Vagina (tissue), 2 donors: Measurements from ENCODE around the gene STXBP1. TPM values are rescaled to one million over a fixed set of nuclear protein-coding genes. Genes with fewer than 3 reads are reported as not detected.

ENCODE experiments used
- DNase-seq, 2 donors: peaks; one replicate each; pipeline ENCODE4 v3.0.0-alpha.2; 2017; ENCODE audit errors: extremely low spot score in 2 of 2
- H3K27ac ChIP-seq: fragments of 200-600 bp; sonication (generic); one replicate; pipeline ENCODE4 v1.5.1; 2019
- H3K27me3 ChIP-seq: fragments of 200-600 bp; sonication (generic); one replicate; pipeline ENCODE4 v1.5.1; 2019
- H3K36me3 ChIP-seq, 2 donors: fragments of 200-600 bp; sonication (generic); one replicate each; pipeline ENCODE4 v1.5.1; 2017 to 2019
- H3K4me1 ChIP-seq: fragments of 200-600 bp; sonication (generic); one replicate; pipeline ENCODE4 v1.5.1; 2019
- H3K4me3 ChIP-seq, 2 donors: fragments of 200-600 bp; sonication (generic); 1 replicate in 1 of 2; 2 replicates in 1 of 2; pipeline ENCODE4 v1.5.1; 2016 to 2019
- H3K9me3 ChIP-seq: fragments of 200-600 bp; sonication (generic); one replicate; pipeline ENCODE4 v1.5.1; 2019
- POLR2A ChIP-seq, 2 donors: fragments of 450-650 bp; IDR thresholded peaks; one replicate each; pipeline ENCODE4 v1.6.1; 2017; ENCODE audit warnings: antibody characterized with exemption in 2 of 2, mild to moderate bottlenecking in 2 of 2, moderate library complexity in 2 of 2
- POLR2AphosphoS5 ChIP-seq, 2 donors: sonication (generic); formaldehyde crosslinking; IDR thresholded peaks; one replicate each; pipeline ENCODE4 v1.9.0; 2017; ENCODE audit warnings: antibody characterized with exemption in 2 of 2, mild to moderate bottlenecking in 2 of 2, low read depth in 1 of 2; ENCODE audit not compliant: insufficient read depth in 1 of 2
- intact Hi-C: fragments of 100-400 bp; cut with DNase I; formaldehyde crosslinking; loops from one replicate; pipeline ENCODE4 v1.15.1; 2023
- total RNA-seq: library from RNA; depleted of rRNA; stranded (reverse); fragments of >200 nt; gene quantifications from one replicate; pipeline ENCODE4 v1.2.3, GENCODE V29; 2016
- TF ChIP-seq, protein P1 (sequence below), 3 experiments: fragments of 450-650 bp in 2 of 3; fragments of 200-600 bp in 1 of 3; sonication (generic) in 1 of 3; IDR thresholded peaks; one replicate each; pipeline ENCODE4 v1.5.1; 2017 to 2019; ENCODE audit warnings: antibody characterized with exemption in 3 of 3, mild to moderate bottlenecking in 2 of 3, moderate library complexity in 2 of 3

Gene STXBP1
- total RNA-seq, 1 donor from 2014 or later = 56.2 TPM

DNA sequence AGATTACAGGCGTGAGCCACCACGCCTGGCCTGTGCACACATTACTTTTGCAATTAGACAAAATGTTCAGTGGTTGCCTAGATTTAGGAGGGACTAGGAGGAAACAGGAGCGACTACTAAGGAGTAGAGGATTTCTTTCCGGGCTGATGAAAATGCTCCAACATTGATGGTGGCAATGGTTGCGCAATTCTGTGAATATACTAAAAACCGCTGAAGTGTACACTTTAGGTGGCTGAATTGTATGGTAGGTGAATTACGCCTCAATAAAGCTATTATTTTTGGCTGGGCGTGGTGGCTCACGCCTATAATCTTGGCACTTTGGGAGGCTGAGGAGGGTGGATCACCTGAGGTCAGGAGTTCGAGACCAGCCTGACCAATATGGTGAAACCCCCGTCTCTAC, 46.8 kb upstream of the STXBP1 start:
- H3K36me3 ChIP-seq = peaks cover 0 to 23% of the 10 kb centered on the region in 2 donors
- no peaks in the 10 kb centered on the region for H3K27me3 ChIP-seq
- no peak for DNase-seq
- intact Hi-C loops = no loop called here
- H3K4me3 ChIP-seq = no peak overlapping the region
- peak overlapping the region; percentile 97 for H3K27ac ChIP-seq
- TF ChIP-seq POLR2AphosphoS5 (IDR thresholded peaks at IDR 0.05; ENCODE audit: insufficient read depth in 1 of 2, low read depth in 1 of 2) (no peak), POLR2A (IDR thresholded peaks at IDR 0.05) (no peak)
- TF ChIP-seq, protein P1, sequence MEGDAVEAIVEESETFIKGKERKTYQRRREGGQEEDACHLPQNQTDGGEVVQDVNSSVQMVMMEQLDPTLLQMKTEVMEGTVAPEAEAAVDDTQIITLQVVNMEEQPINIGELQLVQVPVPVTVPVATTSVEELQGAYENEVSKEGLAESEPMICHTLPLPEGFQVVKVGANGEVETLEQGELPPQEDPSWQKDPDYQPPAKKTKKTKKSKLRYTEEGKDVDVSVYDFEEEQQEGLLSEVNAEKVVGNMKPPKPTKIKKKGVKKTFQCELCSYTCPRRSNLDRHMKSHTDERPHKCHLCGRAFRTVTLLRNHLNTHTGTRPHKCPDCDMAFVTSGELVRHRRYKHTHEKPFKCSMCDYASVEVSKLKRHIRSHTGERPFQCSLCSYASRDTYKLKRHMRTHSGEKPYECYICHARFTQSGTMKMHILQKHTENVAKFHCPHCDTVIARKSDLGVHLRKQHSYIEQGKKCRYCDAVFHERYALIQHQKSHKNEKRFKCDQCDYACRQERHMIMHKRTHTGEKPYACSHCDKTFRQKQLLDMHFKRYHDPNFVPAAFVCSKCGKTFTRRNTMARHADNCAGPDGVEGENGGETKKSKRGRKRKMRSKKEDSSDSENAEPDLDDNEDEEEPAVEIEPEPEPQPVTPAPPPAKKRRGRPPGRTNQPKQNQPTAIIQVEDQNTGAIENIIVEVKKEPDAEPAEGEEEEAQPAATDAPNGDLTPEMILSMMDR (IDR thresholded peaks at IDR 0.05) = no peak
- H3K9me3 ChIP-seq = no peaks in the 10 kb centered on the region
- peaks cover 87% of the 10 kb centered on the region for H3K4me1 ChIP-seq

DNA sequence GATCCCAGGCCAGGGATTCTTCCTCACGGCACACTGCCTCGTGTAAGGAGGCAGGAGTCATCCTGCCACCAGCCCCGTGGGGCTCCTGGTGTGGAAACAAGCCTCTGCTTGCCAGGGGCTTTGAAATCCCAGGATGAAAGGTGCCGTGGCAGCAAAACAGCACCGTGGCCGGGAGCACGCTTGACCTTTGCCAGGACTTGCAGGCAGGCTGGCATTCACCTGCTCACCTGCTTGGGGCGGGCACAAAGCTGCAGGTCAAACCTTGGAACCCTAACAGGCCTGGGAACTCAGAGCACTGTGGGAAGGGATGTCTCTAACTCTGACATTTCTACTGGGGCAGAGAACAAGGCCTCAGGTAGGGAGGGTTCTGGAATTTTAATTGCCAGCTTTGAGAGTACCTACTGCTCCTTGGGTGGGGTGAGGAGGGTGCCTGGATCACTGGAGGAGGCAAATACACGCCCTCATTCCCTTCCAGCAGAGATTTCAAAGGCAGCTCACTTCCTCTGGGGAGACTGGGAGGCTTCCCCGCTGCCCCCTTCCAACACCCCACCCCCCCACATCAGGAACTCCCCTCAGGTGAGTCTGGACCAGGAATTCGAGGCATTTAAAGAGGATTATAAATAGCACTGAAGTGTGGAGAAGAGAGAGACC, 45.6 kb upstream of the STXBP1 start:
- Histone ChIP-seq H3K27ac (peak overlapping the region; percentile 97), H3K4me3 (peak overlapping the region; percentile 89 to 97), H3K4me1 (peaks cover 86% of the 10 kb centered on the region), H3K9me3 (no peaks in the 10 kb centered on the region), H3K36me3 (peaks cover 0 to 18% of the 10 kb centered on the region in 2 donors), H3K27me3 (no peaks in the 10 kb centered on the region)
- DNase-seq = no peak
- intact Hi-C loops = no loop called here
- TF ChIP-seq, protein P1 (IDR thresholded peaks at IDR 0.05) = no peak
- peak in 1 of 2 donors; percentile 20 for TF ChIP-seq POLR2AphosphoS5 (IDR thresholded peaks at IDR 0.05; ENCODE audit: insufficient read depth in 1 of 2, low read depth in 1 of 2)

DNA sequence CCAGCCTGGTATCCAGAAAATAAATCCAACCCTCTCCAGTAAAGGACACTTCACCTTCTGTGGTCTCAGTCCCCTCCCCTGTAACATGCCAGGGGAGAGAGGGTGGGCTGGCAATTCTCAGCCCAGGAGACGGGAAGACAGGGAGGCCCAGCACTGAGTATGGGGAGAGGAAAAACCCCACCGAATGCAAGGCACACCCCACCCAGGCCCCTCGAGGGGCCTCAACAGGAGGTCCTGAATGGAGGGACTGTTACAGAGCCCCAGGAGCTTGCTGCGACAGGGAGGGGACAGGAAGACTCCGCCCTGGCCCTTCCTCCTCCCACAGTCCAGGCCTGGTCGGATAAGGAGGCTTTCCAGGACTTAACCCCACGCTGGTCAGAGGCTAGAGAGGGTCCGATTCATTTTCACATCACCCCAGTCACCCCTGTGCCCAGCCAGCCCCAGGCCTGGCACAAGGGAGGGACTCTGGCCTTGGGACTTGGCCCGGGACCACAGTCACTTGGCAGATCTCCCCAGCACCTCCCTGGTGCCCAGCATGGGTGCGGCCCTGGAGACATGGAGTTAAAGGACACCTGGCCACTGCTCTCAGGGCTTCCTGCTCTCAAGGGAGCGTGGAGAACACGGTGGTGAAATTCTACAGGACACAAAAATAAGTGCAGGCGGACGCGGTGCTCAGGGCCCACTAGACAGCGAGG, 44.9 kb upstream of the STXBP1 start:
- peaks cover 0 to 18% of the 10 kb centered on the region in 2 donors for H3K36me3 ChIP-seq
- H3K27ac ChIP-seq = peak overlapping the region; percentile 97
- H3K27me3 ChIP-seq = no peaks in the 10 kb centered on the region
- peaks cover 79% of the 10 kb centered on the region for H3K4me1 ChIP-seq
- DNase-seq = no peak
- intact Hi-C loops = no loop called here
- no peaks in the 10 kb centered on the region for H3K9me3 ChIP-seq
- H3K4me3 ChIP-seq = peak overlapping the region; percentile 89 to 97
- TF ChIP-seq POLR2AphosphoS5 (IDR thresholded peaks at IDR 0.05; ENCODE audit: insufficient read depth in 1 of 2, low read depth in 1 of 2) (peak; percentile 25 to 78), POLR2A (IDR thresholded peaks at IDR 0.05) (no peak)
- TF ChIP-seq, protein P1 (IDR thresholded peaks at IDR 0.05) = no peak

DNA sequence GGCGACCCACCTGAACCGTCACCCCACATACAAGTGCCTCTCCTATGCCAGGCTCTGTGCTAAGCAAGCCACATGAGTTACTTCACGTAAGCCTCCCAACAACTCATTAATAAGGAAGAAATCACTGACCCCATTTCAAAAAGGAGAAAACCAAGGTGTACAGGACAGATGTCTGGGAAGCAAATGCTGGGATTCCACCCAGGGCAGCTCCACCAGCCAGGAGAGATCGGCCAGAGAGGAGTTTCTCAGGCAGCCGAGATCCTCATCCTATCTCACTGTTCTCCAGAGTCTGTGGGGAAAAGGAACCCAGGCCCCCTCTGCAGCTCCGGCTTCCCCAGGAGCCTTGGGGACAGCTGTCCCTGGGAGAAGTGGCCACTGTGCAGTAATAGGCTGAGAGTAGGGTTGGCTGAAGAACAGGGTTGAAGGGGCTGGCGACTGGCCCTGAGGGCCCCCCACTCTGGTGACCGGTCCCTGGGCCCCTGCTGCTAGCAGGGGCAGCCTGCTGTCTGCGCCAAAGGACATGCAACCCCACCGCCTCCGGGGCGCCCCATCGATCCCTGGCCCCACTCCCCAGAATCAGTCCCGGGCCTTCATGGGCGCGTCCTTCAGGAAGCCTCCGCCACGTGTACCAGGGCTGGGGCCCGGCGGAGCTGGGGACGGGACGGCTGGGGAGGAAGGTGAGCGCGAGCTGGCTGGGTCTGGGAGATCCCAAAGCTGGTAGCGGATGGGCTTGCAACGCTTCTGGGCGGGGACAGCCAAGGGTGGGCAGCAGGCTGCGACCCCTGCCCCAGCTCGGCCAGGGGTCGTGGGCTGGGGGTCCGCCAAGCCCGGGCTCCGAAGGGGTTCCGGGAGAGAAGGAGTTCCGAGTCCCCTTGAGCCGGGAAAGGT, 44.1 kb upstream of the STXBP1 start:
- Histone ChIP-seq H3K27ac (peak overlapping the region; percentile 97), H3K4me1 (peaks cover 78% of the 10 kb centered on the region), H3K9me3 (no peaks in the 10 kb centered on the region), H3K4me3 (peak overlapping the region; percentile 89 to 97), H3K36me3 (peaks cover 0 to 18% of the 10 kb centered on the region in 2 donors), H3K27me3 (no peaks in the 10 kb centered on the region)
- TF ChIP-seq POLR2AphosphoS5 (IDR thresholded peaks at IDR 0.05; ENCODE audit: insufficient read depth in 1 of 2, low read depth in 1 of 2) (no peak), POLR2A (IDR thresholded peaks at IDR 0.05) (no peak)
- TF ChIP-seq, protein P1 (IDR thresholded peaks at IDR 0.05) = no peak
- DNase-seq = no peak
- intact Hi-C loops = no loop called here
